Measurements from ENCODE around the gene ASF1A. TPM values are rescaled to one million over a fixed set of nuclear protein-coding genes. Genes with fewer than 3 reads are reported as not detected.
A peak's percentile ranks its signal among the peaks of the same experiment; 100 is the strongest.

The ASF1A gene
- total and polyA plus RNA-seq, 9 of the 15 experiments (the other 6 are each of a cell fraction or from before 2014, with no cell fraction given) = 31.5 to 45.3 (median 34.8) TPM

DNA sequence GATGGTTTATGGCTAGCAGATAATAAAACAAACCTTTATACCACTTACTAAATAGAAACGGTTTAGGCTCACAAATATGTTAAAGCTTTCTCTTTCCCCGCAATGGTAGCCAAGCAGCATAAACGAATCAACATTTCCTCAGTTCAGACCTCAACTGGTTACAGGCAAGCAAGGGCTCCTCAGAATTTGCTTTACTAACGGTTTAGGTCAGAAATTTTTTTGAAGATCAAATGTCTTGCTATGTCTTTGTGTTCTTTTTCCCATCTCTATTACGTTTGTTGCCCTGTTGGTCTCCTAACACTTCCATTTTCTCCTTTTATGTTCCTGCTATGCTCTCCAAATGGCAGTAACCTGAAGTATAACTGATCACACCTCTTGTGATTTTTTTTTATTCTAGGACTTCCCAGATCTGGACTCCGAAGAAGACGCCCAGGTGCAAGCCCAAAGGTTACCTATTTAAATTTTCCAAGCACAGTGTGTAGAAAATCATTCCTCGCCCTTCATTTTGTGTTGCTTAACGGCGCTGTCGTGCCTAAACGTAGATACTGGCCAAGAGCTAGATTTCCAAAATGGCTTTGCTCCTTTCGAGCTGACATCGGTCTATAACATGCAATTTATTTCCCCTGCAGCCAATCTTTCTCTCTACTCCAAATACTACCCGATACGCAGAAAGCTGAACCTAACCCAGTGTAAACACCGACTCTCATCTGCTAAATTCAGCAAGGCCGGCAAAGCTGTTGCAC lies 717 bp upstream of the ASF1A start (continued):
- TF ChIP-seq EP400 (IDR thresholded peaks at IDR 0.05) = peak; percentile 55
- no peak for TF ChIP-seq POU5F1 (IDR thresholded peaks at IDR 0.05; ENCODE audit: borderline replicate concordance, low read depth, low read length, partially characterized antibody)
- TF ChIP-seq, protein P1, sequence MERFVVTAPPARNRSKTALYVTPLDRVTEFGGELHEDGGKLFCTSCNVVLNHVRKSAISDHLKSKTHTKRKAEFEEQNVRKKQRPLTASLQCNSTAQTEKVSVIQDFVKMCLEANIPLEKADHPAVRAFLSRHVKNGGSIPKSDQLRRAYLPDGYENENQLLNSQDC (CRISPR knock-in tag; IDR thresholded peaks at IDR 0.05) = no peak
- TF ChIP-seq PTTG1 (tag; IDR thresholded peaks at IDR 0.05; ENCODE audit: low read depth) = no peak
- TF ChIP-seq KAT7 (CRISPR knock-in tag; IDR thresholded peaks at IDR 0.05; ENCODE audit: borderline replicate concordance) = no peak
- no peak for TF ChIP-seq RBM22 (IDR thresholded peaks at IDR 0.05; ENCODE audit: low read depth, low read length, poor library complexity, severe bottlenecking)
- TF ChIP-seq, protein P2, sequence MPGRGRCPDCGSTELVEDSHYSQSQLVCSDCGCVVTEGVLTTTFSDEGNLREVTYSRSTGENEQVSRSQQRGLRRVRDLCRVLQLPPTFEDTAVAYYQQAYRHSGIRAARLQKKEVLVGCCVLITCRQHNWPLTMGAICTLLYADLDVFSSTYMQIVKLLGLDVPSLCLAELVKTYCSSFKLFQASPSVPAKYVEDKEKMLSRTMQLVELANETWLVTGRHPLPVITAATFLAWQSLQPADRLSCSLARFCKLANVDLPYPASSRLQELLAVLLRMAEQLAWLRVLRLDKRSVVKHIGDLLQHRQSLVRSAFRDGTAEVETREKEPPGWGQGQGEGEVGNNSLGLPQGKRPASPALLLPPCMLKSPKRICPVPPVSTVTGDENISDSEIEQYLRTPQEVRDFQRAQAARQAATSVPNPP (IDR thresholded peaks at IDR 0.05; ENCODE audit: borderline replicate concordance, insufficient read depth, insufficient read length) = no peak
- TF ChIP-seq, protein P3, sequence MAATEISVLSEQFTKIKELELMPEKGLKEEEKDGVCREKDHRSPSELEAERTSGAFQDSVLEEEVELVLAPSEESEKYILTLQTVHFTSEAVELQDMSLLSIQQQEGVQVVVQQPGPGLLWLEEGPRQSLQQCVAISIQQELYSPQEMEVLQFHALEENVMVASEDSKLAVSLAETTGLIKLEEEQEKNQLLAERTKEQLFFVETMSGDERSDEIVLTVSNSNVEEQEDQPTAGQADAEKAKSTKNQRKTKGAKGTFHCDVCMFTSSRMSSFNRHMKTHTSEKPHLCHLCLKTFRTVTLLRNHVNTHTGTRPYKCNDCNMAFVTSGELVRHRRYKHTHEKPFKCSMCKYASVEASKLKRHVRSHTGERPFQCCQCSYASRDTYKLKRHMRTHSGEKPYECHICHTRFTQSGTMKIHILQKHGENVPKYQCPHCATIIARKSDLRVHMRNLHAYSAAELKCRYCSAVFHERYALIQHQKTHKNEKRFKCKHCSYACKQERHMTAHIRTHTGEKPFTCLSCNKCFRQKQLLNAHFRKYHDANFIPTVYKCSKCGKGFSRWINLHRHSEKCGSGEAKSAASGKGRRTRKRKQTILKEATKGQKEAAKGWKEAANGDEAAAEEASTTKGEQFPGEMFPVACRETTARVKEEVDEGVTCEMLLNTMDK (IDR thresholded peaks at IDR 0.05; ENCODE audit: borderline replicate concordance, insufficient read depth, low read depth, low read length, poor library complexity, severe bottlenecking) = no peak
- no peak for TF ChIP-seq EHMT2 (IDR thresholded peaks at IDR 0.05)
- TF ChIP-seq, protein P4, sequence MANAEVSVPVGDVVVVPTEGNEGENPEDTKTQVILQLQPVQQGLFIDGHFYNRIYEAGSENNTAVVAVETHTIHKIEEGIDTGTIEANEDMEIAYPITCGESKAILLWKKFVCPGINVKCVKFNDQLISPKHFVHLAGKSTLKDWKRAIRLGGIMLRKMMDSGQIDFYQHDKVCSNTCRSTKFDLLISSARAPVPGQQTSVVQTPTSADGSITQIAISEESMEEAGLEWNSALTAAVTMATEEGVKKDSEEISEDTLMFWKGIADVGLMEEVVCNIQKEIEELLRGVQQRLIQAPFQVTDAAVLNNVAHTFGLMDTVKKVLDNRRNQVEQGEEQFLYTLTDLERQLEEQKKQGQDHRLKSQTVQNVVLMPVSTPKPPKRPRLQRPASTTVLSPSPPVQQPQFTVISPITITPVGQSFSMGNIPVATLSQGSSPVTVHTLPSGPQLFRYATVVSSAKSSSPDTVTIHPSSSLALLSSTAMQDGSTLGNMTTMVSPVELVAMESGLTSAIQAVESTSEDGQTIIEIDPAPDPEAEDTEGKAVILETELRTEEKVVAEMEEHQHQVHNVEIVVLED (CRISPR knock-in tag; IDR thresholded peaks at IDR 0.05) = peak; percentile 23; the same call in 1 of the 2 replicates
- TF ChIP-seq SP2 (IDR thresholded peaks at IDR 0.05; ENCODE audit: extremely low read depth, low read depth, low read length, poor library complexity, severe bottlenecking) = no peak
